Measurements from ENCODE around the gene PARD3. TPM values are rescaled to one million over a fixed set of nuclear protein-coding genes. Genes with fewer than 3 reads are reported as not detected.

PARD3 gene
- total RNA-seq, 2 donors from 2014 or later, result 32.0 to 61.9 TPM

- Histone ChIP-seq H3K27ac (peak overlapping the region; percentile 10), H3K9me3 (no peaks in the 10 kb centered on the region), H3K36me3 (no peaks in the 10 kb centered on the region), H3K4me1 (replicated peaks) (no peaks in the 10 kb centered on the region), H3K4me3 (peak overlapping the region in 1 of 2 donors; percentile 5), H3K27me3 (replicated peaks; ENCODE audit: insufficient read depth) (no peaks in the 10 kb centered on the region)
- TF ChIP-seq POLR2A (IDR thresholded peaks at IDR 0.05) (no peak), POLR2AphosphoS5 (IDR thresholded peaks at IDR 0.05) (no peak)
- TF ChIP-seq, protein P1, sequence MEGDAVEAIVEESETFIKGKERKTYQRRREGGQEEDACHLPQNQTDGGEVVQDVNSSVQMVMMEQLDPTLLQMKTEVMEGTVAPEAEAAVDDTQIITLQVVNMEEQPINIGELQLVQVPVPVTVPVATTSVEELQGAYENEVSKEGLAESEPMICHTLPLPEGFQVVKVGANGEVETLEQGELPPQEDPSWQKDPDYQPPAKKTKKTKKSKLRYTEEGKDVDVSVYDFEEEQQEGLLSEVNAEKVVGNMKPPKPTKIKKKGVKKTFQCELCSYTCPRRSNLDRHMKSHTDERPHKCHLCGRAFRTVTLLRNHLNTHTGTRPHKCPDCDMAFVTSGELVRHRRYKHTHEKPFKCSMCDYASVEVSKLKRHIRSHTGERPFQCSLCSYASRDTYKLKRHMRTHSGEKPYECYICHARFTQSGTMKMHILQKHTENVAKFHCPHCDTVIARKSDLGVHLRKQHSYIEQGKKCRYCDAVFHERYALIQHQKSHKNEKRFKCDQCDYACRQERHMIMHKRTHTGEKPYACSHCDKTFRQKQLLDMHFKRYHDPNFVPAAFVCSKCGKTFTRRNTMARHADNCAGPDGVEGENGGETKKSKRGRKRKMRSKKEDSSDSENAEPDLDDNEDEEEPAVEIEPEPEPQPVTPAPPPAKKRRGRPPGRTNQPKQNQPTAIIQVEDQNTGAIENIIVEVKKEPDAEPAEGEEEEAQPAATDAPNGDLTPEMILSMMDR (IDR thresholded peaks at IDR 0.05), result no peak
- 59% methylated on average over 6 of the region's 6 CpGs for WGBS
- no peak for DNase-seq (ENCODE audit: low spot score)
- intact Hi-C loops (cut with DNase I), result no loop called here
These were observed 277.4 kb downstream of the PARD3 start for GRCh38 chr10:34537629-34538231.

DNA sequence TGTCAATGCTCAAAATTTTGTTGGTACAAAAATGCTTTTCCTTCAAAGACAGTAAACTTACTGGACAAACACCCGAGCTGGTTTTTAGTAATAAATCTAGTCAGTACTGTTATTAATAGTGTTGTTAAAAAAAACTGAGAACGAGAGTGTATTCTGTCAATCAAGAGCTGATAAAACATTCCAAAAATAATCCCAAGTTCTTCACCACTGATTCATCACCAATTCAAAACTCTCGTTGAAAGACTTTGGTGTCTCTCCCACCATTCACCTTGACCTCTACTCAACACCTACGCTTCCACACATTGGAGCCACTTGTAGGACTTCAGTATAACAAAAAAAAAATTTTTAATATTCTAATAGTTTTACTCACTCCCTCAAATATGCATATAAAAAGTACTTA is 279.2 kb downstream of the PARD3 start:
- Histone ChIP-seq H3K27ac (no peak overlapping the region), H3K4me1 (replicated peaks) (no peaks in the 10 kb centered on the region), H3K27me3 (replicated peaks; ENCODE audit: insufficient read depth) (no peaks in the 10 kb centered on the region), H3K4me3 (no peak overlapping the region), H3K9me3 (no peaks in the 10 kb centered on the region), H3K36me3 (no peaks in the 10 kb centered on the region)
- 79% methylated on average over 4 of the region's 4 CpGs for WGBS
- no peak for DNase-seq (ENCODE audit: low spot score)
- intact Hi-C loops (cut with DNase I), result no loop called here
- TF ChIP-seq, protein P1 (IDR thresholded peaks at IDR 0.05), result no peak
- TF ChIP-seq POLR2A (IDR thresholded peaks at IDR 0.05) (no peak), POLR2AphosphoS5 (IDR thresholded peaks at IDR 0.05) (no peak)

DNA sequence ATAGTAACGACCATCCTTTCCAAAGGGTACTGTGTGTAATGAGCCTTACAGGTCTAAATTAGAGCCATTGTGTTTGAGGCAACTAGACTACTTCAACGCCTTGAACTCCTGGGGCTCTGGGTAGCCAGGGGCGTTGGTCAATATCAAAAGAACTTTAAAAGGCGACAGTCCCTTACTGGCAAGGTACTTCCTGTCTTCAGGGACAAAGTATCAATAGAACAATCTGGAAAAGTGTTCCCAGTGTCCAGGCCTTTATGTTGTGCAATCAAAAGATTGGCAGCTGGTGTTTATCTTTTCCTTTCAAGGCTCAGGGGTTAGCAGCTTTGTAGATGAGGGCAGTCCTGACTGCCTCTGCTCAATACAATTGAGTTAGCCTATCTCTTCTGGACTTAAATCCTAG is 284.3 kb downstream of the PARD3 start:
- 90% methylated on average over 4 of the region's 4 CpGs for WGBS
- TF ChIP-seq POLR2A (IDR thresholded peaks at IDR 0.05), result no peak
- TF ChIP-seq POLR2AphosphoS5 (IDR thresholded peaks at IDR 0.05), result no peak
- TF ChIP-seq, protein P1 (IDR thresholded peaks at IDR 0.05), result no peak
- H3K4me3 ChIP-seq, result no peak overlapping the region
- no peak overlapping the region for H3K27ac ChIP-seq
- H3K36me3 ChIP-seq, result no peaks in the 10 kb centered on the region
- no peaks in the 10 kb centered on the region for H3K9me3 ChIP-seq
- H3K27me3 ChIP-seq (replicated peaks; ENCODE audit: insufficient read depth), result no peaks in the 10 kb centered on the region
- intact Hi-C loops (cut with DNase I), result no loop called here
- no peak for DNase-seq (ENCODE audit: low spot score)
- H3K4me1 ChIP-seq (replicated peaks), result no peaks in the 10 kb centered on the region

DNA sequence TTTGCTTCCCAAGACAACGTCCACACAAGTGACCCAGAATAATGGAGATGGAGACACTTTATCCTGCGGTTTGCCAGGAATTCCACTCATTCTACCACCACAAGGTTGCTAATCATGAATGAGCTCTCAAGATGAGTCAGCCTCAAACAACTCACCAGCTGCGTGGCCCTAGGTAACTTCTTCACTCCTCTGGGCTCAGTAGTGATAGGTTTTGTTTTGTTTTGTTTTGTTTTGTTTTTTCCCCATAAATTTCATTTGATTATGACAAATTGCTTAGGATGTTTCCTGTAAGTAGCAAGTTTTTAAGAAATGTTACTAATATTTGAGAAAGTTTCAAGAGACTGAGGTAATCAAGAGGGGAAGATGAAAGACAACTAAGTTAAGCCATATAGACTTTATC is 286.8 kb downstream of the PARD3 start:
- intact Hi-C loops (cut with DNase I), result no loop called here
- Histone ChIP-seq H3K36me3 (no peaks in the 10 kb centered on the region), H3K4me1 (replicated peaks) (no peaks in the 10 kb centered on the region), H3K27me3 (replicated peaks; ENCODE audit: insufficient read depth) (no peaks in the 10 kb centered on the region), H3K9me3 (no peaks in the 10 kb centered on the region), H3K27ac (no peak overlapping the region), H3K4me3 (no peak overlapping the region)
- TF ChIP-seq, protein P1 (IDR thresholded peaks at IDR 0.05), result no peak
- TF ChIP-seq POLR2AphosphoS5 (IDR thresholded peaks at IDR 0.05) (no peak), POLR2A (IDR thresholded peaks at IDR 0.05) (no peak)
- no peak for DNase-seq (ENCODE audit: low spot score)
- 65% methylated on average over 3 of the region's 3 CpGs for WGBS
